GM06990 (cell line): ENCODE measurements around the gene KIR2DL1.
"Not testable (repeated sequence)": the region's sequence is repeated elsewhere in the genome, so short reads cannot be mapped to it uniquely, and the experiment has no call there.

Experiments
- DNase-seq: peaks from one replicate; pipeline ENCODE4 v3.0.0-alpha.2; 2011; ENCODE audit not compliant: insufficient read length; ENCODE audit errors: extremely low read depth
- H3K27me3 ChIP-seq: replicated peaks from 2 replicates; pipeline ENCODE4 v1.6.0; 2011; ENCODE audit warnings: low read length; ENCODE audit not compliant: control insufficient read depth, insufficient read depth
- H3K36me3 ChIP-seq: 2 replicates; pipeline ENCODE4 v1.5.1; 2011; ENCODE audit warnings: low read length; ENCODE audit not compliant: control insufficient read depth, insufficient read depth
- H3K4me3 ChIP-seq: replicated peaks from 2 replicates; pipeline ENCODE4 v1.5.1; 2011; ENCODE audit warnings: low read depth, mild to moderate bottlenecking, control low read depth, low read length
- TF ChIP-seq, protein P1 (sequence below): IDR thresholded peaks from 2 replicates; pipeline ENCODE4 v1.5.1; 2011; ENCODE audit warnings: low read length, control low read depth, mild to moderate bottlenecking, inconsistent platforms; ENCODE audit not compliant: insufficient read depth, poor library complexity, severe bottlenecking

The KIR2DL1 gene

DNA sequence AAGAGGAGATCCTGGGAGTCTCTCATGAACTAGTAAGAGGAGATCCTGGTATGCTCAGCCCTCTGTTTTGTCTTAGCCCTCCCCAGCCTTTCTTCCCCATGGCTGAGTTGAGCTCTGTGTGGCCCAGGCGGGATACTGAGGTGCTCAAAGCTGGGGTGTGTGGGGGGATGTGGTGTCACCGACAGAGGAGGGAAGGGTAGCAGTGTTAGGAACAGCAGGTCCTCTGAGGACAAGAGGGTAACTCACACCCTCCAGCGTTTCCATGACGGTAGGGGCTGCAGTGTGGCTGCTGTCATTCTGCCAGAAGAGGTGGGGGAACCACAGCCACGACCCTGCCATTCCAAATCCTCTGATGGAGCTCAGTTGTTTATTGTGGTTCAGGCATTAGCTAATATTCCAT lies 34.5 kb downstream of the KIR2DL1 start:
- Histone ChIP-seq H3K27me3 (no peaks in the 10 kb centered on the region), H3K4me3 (no peak overlapping the region), H3K36me3 (no peaks in the 10 kb centered on the region)
- TF ChIP-seq, protein P1, sequence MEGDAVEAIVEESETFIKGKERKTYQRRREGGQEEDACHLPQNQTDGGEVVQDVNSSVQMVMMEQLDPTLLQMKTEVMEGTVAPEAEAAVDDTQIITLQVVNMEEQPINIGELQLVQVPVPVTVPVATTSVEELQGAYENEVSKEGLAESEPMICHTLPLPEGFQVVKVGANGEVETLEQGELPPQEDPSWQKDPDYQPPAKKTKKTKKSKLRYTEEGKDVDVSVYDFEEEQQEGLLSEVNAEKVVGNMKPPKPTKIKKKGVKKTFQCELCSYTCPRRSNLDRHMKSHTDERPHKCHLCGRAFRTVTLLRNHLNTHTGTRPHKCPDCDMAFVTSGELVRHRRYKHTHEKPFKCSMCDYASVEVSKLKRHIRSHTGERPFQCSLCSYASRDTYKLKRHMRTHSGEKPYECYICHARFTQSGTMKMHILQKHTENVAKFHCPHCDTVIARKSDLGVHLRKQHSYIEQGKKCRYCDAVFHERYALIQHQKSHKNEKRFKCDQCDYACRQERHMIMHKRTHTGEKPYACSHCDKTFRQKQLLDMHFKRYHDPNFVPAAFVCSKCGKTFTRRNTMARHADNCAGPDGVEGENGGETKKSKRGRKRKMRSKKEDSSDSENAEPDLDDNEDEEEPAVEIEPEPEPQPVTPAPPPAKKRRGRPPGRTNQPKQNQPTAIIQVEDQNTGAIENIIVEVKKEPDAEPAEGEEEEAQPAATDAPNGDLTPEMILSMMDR = no peak
- DNase-seq = no peak

DNA sequence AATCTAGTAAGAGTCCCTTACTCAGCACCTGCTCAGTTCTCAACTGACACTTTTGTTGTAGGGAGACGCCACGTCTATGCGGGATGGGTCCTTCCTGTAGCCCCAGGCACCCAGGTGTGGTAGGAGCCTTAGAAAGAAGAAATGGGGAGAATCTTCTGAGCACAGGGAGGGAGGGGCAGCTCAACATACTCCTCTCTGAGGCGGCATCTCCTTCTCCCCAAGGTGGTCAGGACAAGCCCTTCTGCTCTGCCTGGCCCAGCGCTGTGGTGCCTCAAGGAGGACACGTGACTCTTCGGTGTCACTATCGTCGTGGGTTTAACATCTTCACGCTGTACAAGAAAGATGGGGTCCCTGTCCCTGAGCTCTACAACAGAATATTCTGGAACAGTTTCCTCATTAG lies 35.0 kb downstream of the KIR2DL1 start:
- Histone ChIP-seq H3K27me3 (no peaks in the 10 kb centered on the region), H3K4me3 (no peak overlapping the region), H3K36me3 (no peaks in the 10 kb centered on the region)
- TF ChIP-seq, protein P1 = no peak
- DNase-seq = no peak

DNA sequence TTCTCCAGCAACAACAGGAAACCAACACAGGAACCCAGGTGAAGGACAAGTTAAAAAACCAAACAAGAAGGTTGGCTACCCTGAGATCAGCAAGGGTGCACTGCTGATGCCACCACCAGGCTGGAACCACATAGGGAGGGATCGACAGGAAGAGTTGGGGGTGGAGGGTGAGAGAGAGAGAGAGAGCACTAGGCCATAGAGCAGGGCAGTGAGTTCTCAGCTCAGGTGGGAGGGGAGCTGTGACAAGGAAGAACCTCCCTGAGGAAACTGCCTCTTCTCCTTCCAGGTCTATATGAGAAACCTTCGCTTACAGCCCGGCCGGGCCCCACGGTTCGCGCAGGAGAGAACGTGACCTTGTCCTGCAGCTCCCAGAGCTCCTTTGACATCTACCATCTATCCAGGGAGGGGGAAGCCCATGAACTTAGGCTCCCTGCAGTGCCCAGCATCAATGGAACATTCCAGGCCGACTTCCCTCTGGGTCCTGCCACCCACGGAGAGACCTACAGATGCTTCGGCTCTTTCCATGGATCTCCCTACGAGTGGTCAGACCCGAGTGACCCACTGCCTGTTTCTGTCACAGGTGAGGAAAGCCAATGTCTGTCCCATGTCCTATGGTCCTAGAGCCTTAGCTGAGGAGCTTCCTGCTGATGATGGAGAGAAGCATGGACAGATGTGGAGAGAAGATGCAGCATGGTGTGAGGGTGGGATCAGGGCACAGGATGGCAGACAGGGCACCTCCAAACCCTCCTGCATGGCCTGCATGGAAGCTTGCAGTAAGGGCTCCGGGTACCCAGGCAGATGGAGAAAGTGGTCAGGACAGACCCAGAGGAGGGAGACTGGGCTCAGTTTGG lies 36.3 kb downstream of the KIR2DL1 start:
- TF ChIP-seq, protein P1 = no peak
- no peak for DNase-seq
- no peaks in the 10 kb centered on the region for H3K27me3 ChIP-seq
- H3K36me3 ChIP-seq = no peaks in the 10 kb centered on the region
- no peak overlapping the region for H3K4me3 ChIP-seq

DNA sequence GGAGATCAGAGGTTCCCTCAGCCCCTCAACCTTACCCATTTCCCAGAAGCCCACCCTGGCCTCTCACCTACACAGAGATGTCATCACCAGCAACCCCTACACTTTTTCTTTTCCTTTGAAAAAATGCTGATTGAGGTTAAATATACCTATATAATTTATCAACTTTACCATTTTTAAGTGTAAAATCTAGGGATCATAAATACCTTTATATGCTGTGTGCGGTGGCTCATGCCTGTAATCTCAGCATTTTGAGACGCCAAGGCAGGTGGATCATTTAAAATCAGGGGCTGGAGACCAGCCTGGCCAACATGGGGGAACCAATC lies 36.9 kb downstream of the KIR2DL1 start:
- TF ChIP-seq, protein P1 = no peak
- H3K36me3 ChIP-seq = no peaks in the 10 kb centered on the region
- DNase-seq = no peak
- no peak overlapping the region for H3K4me3 ChIP-seq
- H3K27me3 ChIP-seq = no peaks in the 10 kb centered on the region

- DNase-seq, H3K36me3 ChIP-seq, H3K27me3 ChIP-seq, H3K4me3 ChIP-seq: not testable (repeated sequence)
Measured at GRCh38 chr19:54814571-54814970, 45.0 kb downstream of the KIR2DL1 start.

- not testable (repeated sequence) for H3K27me3 ChIP-seq, DNase-seq, H3K36me3 ChIP-seq, H3K4me3 ChIP-seq
Measured at GRCh38 chr19:54816251-54816650, 46.7 kb downstream of the KIR2DL1 start, which contains the start of gene KIR3DL1. Gene KIR3DL1 (plus strand): TSS chr19:54816468.
